ENCODE measurements around the gene RBM33. TPM values are rescaled to one million over a fixed set of nuclear protein-coding genes. Genes with fewer than 3 reads are reported as not detected.

Gene RBM33
- total RNA-seq, 4 donors from 2014 or later = 27.0 to 34.5 (median 32.6) TPM

DNA sequence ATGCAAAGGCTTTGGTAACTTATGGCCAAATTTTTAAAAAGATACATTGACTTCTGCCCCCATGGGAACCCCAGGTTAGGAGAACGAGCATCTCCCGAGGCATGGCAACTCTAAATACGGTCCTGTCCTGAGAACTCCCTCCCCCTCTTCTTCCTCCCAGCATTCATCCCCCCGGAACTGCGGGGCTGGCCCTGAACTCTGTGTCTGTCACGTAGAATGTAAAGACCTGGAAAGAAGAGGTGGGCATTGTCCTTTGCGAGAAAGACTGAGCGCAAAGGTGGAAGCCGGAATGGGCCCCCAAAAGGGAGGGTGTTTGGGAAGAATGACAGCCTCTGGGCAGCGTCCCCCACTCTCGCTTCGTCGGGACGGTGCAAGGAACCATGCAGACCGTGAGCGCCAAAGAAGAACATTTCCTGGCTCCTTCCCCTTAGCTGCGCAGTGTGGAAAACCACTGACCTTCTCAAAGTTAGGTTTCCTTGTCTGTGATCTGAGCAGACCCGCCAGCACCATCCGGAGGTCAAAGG, 146.8 kb downstream of the RBM33 start:
- no peak for TF ChIP-seq POLR2AphosphoS5 (IDR thresholded peaks at IDR 0.05)
- TF ChIP-seq, protein P1, sequence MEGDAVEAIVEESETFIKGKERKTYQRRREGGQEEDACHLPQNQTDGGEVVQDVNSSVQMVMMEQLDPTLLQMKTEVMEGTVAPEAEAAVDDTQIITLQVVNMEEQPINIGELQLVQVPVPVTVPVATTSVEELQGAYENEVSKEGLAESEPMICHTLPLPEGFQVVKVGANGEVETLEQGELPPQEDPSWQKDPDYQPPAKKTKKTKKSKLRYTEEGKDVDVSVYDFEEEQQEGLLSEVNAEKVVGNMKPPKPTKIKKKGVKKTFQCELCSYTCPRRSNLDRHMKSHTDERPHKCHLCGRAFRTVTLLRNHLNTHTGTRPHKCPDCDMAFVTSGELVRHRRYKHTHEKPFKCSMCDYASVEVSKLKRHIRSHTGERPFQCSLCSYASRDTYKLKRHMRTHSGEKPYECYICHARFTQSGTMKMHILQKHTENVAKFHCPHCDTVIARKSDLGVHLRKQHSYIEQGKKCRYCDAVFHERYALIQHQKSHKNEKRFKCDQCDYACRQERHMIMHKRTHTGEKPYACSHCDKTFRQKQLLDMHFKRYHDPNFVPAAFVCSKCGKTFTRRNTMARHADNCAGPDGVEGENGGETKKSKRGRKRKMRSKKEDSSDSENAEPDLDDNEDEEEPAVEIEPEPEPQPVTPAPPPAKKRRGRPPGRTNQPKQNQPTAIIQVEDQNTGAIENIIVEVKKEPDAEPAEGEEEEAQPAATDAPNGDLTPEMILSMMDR (IDR thresholded peaks at IDR 0.05) = no peak
- TF ChIP-seq POLR2A (IDR thresholded peaks at IDR 0.05; ENCODE audit: low read depth) = no peak
- no peak for TF ChIP-seq EP300 (IDR thresholded peaks at IDR 0.05)
- Histone ChIP-seq H3K9me3 (no peaks in the 10 kb centered on the region), H3K27me3 (peaks cover 0 to 53% (median 19%) of the 10 kb centered on the region in 4 donors), H3K27ac (replicated peaks in 1 of 4) (no peak overlapping the region), H3K4me3 (no peak overlapping the region), H3K4me1 (peaks cover 9 to 14% (median 13%) of the 10 kb centered on the region in 4 donors), H3K36me3 (no peaks in the 10 kb centered on the region)
- intact Hi-C loops (cut with DNase I) = loop anchor here (10.0 kb wide), 1 partner anchor 1024 kb away; no protein-coding TSS in a partner anchor
- 81% methylated on average over 19 of the region's 19 CpGs for WGBS
- DNase-seq (ENCODE audit: extremely low spot score) = no peak

DNA sequence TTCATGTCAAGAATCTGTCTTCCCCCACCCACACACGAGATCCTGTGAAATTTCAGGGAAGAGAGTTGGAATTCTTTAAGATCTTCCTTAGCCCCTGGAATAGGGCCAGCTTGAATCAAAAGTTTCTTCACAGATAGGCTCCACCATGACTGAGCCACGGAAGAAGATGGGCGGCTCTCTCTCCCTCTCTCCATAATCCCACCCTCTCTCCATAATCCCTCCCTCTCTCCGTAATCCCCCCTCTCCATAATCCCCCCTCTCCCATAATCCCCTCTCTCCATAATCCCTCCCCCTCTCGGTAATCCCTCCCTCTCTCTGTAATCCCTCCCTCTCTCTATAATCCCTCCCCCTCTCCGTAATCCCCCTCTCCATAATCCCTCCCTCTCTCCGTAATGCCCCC, 147.4 kb downstream of the RBM33 start:
- TF ChIP-seq, protein P1 (IDR thresholded peaks at IDR 0.05) = no peak
- no peak for TF ChIP-seq EP300 (IDR thresholded peaks at IDR 0.05)
- TF ChIP-seq POLR2A (IDR thresholded peaks at IDR 0.05; ENCODE audit: low read depth) = no peak
- no peak for TF ChIP-seq POLR2AphosphoS5 (IDR thresholded peaks at IDR 0.05)
- no peak for DNase-seq (ENCODE audit: extremely low spot score)
- H3K36me3 ChIP-seq = no peaks in the 10 kb centered on the region
- intact Hi-C loops (cut with DNase I) = loop anchor here (10.0 kb wide), 1 partner anchor 1023 kb away; no protein-coding TSS in a partner anchor
- H3K9me3 ChIP-seq = no peaks in the 10 kb centered on the region
- no peak overlapping the region for H3K4me3 ChIP-seq
- no peak overlapping the region for H3K27ac ChIP-seq (replicated peaks in 1 of 4)
- H3K4me1 ChIP-seq = peaks cover 11 to 15% (median 14%) of the 10 kb centered on the region in 4 donors
- H3K27me3 ChIP-seq = peaks cover 0 to 58% (median 24%) of the 10 kb centered on the region in 4 donors
- 66% methylated on average over 6 of the region's 7 CpGs for WGBS

DNA sequence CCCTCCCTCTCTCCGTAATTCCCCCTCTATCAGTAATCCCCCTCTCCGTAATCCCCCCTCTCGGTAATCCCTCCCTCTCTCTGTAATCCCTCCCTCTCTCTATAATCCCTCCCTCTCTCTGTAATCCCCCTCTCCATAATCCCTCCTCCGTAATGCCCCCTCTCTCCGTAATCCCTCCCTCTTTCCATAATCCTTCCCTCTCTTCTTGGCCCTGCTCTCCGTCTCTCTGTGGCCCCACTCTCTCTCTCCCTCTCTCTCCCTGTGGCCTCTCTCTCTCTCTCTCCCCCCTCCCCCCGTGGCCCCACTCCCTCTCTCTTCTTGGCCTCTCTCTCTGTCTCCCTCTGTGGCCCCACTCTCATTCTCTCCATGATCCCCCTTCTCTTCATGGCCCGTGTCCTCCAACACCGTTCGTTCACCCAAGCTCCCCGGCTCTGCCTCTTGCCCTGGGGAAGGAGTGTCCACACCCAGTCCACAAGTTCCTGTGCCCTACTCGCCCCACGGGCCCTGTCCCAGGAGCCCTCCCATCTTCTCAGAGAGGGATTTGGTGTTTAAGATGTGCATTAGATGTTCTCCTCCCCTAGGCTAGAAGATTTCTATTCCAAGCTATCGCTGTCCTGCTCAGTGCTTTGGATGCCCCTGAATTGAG, 148.0 kb downstream of the RBM33 start:
- intact Hi-C loops (cut with DNase I) = loop anchor here (10.0 kb wide), 1 partner anchor 1022 kb away; no protein-coding TSS in a partner anchor

DNA sequence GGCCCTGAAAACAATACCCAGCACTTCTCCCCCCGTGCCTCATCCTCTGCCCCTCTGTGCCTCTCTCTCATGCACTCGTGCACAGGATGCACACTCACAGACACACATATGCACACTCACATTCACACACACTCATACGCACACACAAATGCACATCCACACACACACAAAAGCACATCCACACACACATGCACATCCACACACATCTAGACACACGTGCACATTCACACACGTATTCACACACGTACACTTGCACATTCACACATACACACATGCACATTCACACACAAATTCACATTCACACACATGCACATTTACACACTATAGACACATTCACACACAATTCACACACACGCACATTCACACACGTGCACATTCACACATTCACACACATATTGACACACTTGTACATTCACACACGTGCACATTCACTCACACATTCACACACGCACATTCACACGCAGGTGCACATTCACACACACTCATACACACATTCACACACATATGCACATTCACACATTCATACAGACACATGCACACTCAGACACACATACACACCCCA, 148.6 kb downstream of the RBM33 start:
- Histone ChIP-seq H3K4me3 (no peak overlapping the region), H3K27me3 (peaks cover 0 to 59% (median 12%) of the 10 kb centered on the region in 4 donors), H3K9me3 (no peaks in the 10 kb centered on the region), H3K36me3 (no peaks in the 10 kb centered on the region), H3K27ac (replicated peaks in 1 of 4) (no peak overlapping the region), H3K4me1 (peaks cover 8 to 10% (median 9%) of the 10 kb centered on the region in 4 donors)
- 86% methylated on average over 11 of the region's 11 CpGs for whole genome bisulfite sequencing
- intact Hi-C loops (cut with DNase I) = loop anchor here (10.0 kb wide), 1 partner anchor 1022 kb away; no protein-coding TSS in a partner anchor
- TF ChIP-seq POLR2AphosphoS5 (IDR thresholded peaks at IDR 0.05) (no peak), EP300 (IDR thresholded peaks at IDR 0.05) (no peak), POLR2A (IDR thresholded peaks at IDR 0.05; ENCODE audit: low read depth) (no peak)
- TF ChIP-seq, protein P1 (IDR thresholded peaks at IDR 0.05) = no peak
- no peak for DNase-seq (ENCODE audit: extremely low spot score)

More for the DNA sequence above, 148.0 kb downstream of the RBM33 start:
- Histone ChIP-seq H3K27ac (replicated peaks in 1 of 4) (no peak overlapping the region), H3K9me3 (no peaks in the 10 kb centered on the region), H3K4me3 (no peak overlapping the region), H3K36me3 (no peaks in the 10 kb centered on the region), H3K27me3 (peaks cover 0 to 59% (median 18%) of the 10 kb centered on the region in 4 donors), H3K4me1 (peaks cover 11 to 15% (median 14%) of the 10 kb centered on the region in 4 donors)
- 90% methylated on average over 14 of the region's 14 CpGs for WGBS
- DNase-seq (ENCODE audit: extremely low spot score) = no peak
- TF ChIP-seq, protein P1 (IDR thresholded peaks at IDR 0.05) = no peak
- TF ChIP-seq POLR2AphosphoS5 (IDR thresholded peaks at IDR 0.05) (no peak), EP300 (IDR thresholded peaks at IDR 0.05) (no peak), POLR2A (IDR thresholded peaks at IDR 0.05; ENCODE audit: low read depth) (no peak)

All from esophagus muscularis mucosa (tissue), 4 donors.